HG03064 (cell line): Measurements from ENCODE around the gene TRIM46.
"Not testable (repeated sequence)": the region's sequence is repeated elsewhere in the genome, so short reads cannot be mapped to it uniquely, and the experiment has no call there.

Source experiments
- ATAC-seq: cut with Tn5 transposase; IDR thresholded peaks from one replicate; pipeline ENCODE4 v1.9.1; 2021; ENCODE audit warnings: low read depth; ENCODE audit not compliant: unreplicated experiment

Gene TRIM46

DNA sequence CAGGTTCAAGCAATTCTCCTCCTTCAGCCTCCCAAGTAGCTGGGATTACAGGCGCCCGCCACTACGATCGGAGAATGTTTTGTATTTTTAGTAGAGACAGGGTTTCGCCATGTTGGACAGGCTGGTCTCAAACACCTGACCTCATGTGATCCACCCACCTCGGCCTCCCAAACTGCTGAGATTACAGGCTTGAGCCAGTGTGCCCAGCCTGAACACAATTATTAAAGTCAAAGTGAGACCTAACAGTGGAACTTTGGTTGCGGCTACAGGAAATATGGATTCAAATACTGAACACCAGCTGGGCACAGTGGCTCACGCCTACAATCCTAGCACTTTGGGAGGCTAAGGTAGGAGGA, 51.7 kb downstream of the TRIM46 start:
- not testable (repeated sequence) for ATAC-seq

GRCh38 chr1:155226188-155226909, 52.7 kb downstream of the TRIM46 start:
- no peak for ATAC-seq

DNA sequence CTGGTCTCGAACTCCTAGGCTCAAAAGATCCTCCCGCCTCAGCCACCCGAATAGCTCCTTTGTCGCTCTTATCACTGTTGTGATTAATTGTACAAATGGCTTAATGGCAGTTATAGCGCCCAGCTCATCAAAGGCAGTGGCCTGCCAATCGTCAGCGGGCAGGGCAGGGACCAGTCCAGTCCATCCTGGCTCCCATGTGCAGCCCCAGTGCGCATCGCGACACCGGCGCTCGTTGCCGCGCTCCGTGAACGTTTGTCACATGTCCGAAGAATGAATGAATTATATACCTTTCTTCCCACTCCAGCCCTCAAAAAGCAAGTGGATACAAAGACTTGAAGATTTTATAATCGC, 53.2 kb downstream of the TRIM46 start:
- no peak for ATAC-seq

DNA sequence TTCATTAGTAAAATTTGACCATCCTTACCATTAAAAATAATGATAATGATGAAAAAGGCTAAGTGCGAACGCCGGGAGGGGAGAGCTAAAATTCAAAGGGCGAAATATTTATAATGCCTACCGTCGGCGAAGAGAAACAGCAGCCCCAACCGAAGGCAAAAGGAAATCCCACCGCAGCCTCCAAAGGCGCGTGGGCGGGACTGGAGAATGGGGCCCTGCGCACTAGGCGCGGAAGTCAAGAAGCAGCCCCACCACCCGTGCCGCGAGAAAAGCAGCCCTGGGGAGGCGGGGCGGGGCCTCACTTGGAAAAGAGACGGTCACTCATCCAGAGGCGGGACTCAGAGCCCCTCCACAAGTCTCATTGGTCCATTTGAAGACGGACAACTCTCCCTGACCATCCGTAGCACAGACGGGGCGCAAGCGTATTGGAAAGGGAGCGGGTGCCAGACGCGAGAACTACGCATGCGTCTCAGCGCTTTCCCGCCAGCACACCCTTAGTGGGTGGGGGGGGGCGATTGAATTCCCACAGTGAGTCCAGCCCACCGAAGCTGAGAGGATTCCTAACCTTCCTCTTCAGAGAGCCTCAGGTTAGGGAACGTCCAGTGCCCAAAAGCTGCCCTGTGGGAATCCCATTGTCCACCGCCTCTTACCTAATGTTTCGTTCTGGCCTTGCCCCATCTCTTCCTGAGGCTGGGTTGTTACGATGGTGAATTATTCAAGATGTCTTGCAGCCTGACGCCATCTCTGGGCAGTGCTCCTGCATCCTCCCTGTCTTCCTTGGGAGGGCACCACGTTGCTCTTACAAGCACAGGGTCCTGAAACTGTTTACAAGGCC, 53.8 kb downstream of the TRIM46 start:
- peak; percentile 80 for ATAC-seq

GRCh38 chr1:155228096-155228427, 54.4 kb downstream of the TRIM46 start:
- no peak for ATAC-seq

DNA sequence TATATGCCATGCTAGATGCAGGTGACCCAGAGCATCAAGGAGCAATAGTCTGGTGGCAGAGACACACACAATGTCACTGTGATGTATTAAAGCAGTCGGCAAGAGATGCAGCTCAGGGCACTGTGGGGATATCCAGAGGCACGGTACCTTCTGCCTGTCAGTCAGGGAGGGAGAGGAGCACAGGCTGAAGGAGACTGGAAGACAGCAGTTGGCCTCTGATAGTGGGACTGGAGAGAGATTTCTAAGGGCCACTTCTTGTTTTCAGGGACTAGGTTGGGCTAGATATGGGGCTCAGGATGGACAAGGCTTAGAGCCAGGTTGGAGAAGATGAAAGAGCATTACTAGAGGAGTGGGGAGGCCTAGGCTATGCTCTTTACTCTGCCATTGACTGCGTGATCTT, 57.7 kb downstream of the TRIM46 start:
- ATAC-seq = not testable (repeated sequence)

GRCh38 chr1:155232001-155232978, 58.6 kb downstream of the TRIM46 start:
- ATAC-seq = not testable (repeated sequence)

DNA sequence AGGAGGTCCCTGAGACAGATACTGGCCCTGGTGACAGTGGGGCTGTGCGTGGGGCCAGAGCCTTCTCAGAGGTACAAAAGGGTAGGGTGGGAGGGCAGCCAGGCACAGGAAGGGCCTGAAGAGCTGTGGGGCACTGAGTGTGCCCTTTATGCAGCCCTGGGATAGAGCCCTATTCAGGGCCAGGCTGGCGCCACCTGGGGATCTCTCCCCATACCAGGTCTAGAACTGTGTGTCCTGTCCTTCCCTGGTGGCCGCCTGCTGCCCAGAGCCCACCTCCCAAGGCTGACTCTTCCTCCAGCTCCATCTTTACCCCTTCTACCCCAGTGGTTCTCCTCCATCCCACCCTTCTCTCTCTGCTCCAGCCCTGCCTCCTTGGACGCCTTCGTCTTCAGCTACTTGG, 59.9 kb downstream of the TRIM46 start:
- ATAC-seq = not testable (repeated sequence)
